Measurements from ENCODE around the gene MED14.

DNA sequence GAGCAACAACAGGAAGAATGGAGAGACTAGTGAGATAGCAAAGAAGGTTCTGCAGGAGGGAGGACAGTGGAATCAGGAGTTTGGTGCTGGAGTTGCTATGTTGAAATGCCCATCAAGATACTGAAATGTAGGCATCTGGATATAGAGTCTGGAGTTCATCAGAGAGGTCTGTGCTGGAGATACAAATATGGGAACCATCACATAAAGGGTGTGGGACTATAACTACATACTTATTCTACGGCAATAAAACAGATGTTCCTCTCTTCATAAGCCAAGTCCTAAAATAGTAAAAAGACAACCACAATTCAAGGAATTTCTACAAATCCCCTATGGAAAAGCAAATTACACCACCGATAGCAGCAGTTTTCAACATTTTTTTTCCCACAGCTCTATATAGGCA lies 1.6 kb downstream of the MED14 start:
- TF ChIP-seq, protein P1, sequence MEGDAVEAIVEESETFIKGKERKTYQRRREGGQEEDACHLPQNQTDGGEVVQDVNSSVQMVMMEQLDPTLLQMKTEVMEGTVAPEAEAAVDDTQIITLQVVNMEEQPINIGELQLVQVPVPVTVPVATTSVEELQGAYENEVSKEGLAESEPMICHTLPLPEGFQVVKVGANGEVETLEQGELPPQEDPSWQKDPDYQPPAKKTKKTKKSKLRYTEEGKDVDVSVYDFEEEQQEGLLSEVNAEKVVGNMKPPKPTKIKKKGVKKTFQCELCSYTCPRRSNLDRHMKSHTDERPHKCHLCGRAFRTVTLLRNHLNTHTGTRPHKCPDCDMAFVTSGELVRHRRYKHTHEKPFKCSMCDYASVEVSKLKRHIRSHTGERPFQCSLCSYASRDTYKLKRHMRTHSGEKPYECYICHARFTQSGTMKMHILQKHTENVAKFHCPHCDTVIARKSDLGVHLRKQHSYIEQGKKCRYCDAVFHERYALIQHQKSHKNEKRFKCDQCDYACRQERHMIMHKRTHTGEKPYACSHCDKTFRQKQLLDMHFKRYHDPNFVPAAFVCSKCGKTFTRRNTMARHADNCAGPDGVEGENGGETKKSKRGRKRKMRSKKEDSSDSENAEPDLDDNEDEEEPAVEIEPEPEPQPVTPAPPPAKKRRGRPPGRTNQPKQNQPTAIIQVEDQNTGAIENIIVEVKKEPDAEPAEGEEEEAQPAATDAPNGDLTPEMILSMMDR (conservative IDR thresholded peaks at IDR 0.05), result no peak
- TF ChIP-seq EZH2 (IDR thresholded peaks at IDR 0.05; ENCODE audit: low read depth), result no peak
